Measurements from ENCODE around the gene CEP170B.

Gene CEP170B

DNA sequence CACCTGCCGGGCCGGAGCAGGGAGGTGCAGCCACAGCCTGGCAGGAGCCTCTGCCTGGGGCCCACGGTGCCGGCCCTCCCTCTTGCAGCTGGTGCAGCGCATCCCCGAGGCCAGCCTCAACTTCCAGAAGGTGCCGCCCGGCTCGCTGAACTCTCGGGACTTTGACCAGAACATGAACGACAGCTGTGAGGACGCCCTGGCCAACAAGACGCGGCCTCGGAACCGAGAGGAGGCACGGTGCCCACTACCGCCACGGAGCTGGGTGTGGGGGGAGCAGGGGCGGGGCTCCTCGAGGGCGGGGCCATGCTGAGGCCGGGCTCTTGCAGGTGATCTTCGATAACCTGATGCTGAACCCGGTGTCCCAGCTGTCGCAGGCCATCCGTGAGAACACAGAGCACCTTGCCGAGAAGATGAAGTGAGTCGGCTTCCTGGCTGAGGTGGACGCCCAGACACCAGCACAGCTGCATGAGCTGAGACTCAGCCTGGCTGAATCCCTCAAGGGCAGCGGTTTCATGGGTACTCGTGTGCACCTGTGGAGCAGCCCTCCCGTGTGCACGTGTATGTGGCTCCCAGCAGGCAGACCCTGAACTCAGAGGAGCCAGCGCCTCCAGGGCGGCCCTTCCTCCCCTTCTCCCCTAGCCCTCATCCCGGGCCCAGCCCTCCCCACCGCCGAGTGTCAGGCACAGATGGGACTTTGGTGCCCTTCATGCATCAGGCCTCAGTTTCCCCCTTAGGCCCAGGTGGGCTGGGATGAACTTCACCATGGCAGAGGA is 28.6 kb downstream of the CEP170B start:
- no peaks in the 10 kb centered on the region for H3K27me3 ChIP-seq (ENCODE audit: control insufficient read depth, insufficient read depth, low read length, poor library complexity, severe bottlenecking)
- peaks cover 3% of the 10 kb centered on the region for H3K4me1 ChIP-seq (ENCODE audit: control insufficient read depth, insufficient read depth, low read length)
- H3K9me3 ChIP-seq (ENCODE audit: control insufficient read depth, low read length), result no peaks in the 10 kb centered on the region
- WGBS, 2 experiments, result 92 to 93% methylated on average over 39 of the region's 39 CpGs
- no peak overlapping the region for H3K4me3 ChIP-seq (ENCODE audit: insufficient read depth, low read depth, low read length)
- H3K36me3 ChIP-seq (ENCODE audit: control insufficient read depth, insufficient read depth, low read length), result no peaks in the 10 kb centered on the region
- H3K27ac ChIP-seq (ENCODE audit: insufficient read depth, low read depth, low read length, poor library complexity, severe bottlenecking), result no peak overlapping the region

DNA sequence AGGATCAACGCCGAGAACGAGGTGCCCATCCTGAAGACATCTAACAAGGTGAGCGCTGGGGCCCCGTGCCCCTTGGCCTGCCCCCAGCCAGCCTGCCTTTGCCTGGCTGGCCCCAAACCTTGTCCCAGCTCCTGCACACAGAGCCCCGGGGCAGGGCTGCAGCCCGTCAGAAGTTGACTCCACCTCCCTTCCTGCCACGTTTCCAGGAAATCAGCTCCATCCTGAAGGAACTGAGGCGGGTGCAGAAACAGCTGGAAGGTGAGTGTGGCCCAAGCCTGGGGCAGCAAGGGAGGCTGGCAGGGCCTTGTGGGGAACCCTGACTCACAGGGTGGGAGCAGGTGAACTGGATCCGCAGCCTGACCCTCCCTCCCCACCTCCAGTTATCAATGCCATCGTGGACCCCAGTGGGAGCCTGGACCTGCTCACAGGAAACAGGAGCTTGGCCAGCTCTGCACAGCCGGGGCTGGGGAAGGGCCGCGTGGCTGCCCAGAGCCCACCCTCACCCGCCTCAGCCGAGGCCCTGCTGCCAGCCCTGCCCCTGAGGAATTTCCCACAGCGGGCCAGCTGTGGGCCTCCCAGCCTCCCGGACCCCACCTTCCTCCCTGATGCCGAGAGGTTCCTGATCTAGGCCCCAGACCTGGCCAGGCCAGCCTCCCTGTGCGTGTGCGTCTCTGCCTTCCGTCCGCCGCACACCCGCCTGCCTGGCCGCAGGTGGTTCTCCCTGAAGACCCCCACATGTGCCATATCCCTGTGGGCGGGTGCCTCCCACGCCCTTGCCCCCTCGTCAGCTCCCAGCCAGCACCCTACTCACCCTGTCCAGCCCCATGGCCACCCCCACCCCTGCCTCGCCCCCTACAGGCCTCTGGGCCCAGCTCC is 29.5 kb downstream of the CEP170B start:
- H3K36me3 ChIP-seq (ENCODE audit: control insufficient read depth, insufficient read depth, low read length), result no peaks in the 10 kb centered on the region
- 92% methylated on average over 30 of the region's 30 CpGs for WGBS, 2 experiments
- H3K4me3 ChIP-seq (ENCODE audit: insufficient read depth, low read depth, low read length), result no peak overlapping the region
- no peaks in the 10 kb centered on the region for H3K27me3 ChIP-seq (ENCODE audit: control insufficient read depth, insufficient read depth, low read length, poor library complexity, severe bottlenecking)
- H3K4me1 ChIP-seq (ENCODE audit: control insufficient read depth, insufficient read depth, low read length), result no peaks in the 10 kb centered on the region
- no peak overlapping the region for H3K27ac ChIP-seq (ENCODE audit: insufficient read depth, low read depth, low read length, poor library complexity, severe bottlenecking)
- H3K9me3 ChIP-seq (ENCODE audit: control insufficient read depth, low read length), result no peaks in the 10 kb centered on the region

DNA sequence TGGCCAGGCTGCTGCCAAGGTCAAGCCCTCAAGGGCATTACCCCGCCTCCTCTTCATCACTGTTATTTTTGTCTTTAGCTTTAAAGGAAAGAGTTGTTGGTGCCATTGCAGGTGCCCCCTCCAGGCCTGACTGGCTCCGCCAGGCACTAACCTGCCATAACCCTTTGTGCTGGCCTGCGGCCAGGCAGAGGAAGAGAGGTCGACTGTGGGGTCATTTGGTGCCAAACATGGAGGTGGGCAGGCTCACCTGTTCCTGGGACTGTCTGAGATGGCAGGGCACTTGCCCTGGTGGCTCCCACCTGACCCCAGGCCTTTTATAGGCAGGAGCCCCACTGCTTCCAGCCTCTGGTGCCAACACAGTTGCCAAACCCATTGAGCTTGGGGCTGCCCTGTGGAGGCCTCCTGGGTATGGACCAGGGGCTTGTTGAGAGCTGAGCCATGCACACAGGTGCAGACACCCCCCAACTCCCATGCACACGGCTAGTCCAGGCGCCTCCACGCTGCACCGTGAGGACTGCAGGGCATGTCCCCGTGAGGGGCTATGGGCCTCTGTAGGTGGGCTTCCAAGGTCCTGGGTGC is 30.2 kb downstream of the CEP170B start:
- 93 to 96% methylated on average over 9 of the region's 9 CpGs for WGBS, 2 experiments
- Histone ChIP-seq H3K4me1 (ENCODE audit: control insufficient read depth, insufficient read depth, low read length) (no peaks in the 10 kb centered on the region), H3K4me3 (ENCODE audit: insufficient read depth, low read depth, low read length) (no peak overlapping the region), H3K36me3 (ENCODE audit: control insufficient read depth, insufficient read depth, low read length) (no peaks in the 10 kb centered on the region), H3K27me3 (ENCODE audit: control insufficient read depth, insufficient read depth, low read length, poor library complexity, severe bottlenecking) (peaks cover 2% of the 10 kb centered on the region), H3K9me3 (ENCODE audit: control insufficient read depth, low read length) (no peaks in the 10 kb centered on the region), H3K27ac (ENCODE audit: insufficient read depth, low read depth, low read length, poor library complexity, severe bottlenecking) (no peak overlapping the region)

DNA sequence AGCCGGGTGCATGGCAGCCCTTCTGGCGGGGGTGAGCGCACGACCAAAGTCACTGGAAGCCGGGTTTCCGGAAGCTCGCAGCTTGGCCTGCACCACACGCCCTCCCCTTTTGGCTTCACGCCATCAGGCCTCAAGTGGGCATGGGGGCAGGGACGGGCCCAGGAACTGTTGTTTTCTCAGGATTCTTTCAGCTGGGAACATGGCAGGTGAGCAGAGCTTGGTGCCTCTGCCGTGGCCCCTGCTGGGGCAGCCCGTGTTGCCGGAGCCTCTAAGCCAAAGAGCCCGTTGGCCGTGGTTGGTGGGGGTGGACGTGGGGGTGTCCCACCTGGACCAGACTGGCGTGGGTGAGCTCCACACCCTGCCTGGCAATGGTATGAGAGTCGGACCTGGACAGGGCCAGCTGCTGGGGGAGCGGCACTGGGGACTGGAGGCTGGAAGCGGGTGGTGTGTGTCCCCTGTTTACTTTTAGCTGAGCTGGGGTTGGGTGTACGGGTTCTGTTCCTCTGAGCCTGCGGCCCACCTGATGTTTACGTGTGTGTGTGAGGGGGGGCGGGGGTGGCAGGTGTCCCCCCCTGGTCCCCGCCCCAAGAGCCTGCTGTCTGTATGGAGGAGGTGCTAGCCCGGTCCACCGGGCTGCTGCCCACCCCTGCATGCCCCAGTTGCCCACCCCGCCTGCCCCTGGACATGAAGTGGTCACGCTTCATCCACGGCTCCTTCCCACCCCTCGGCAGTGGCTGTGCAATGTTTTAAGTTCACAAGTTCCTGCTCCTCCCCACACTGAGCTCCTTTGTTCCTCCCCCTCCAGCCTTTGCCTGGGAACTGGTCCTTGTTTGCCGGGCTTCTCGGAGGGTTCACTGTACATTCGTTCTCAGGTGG is 31.0 kb downstream of the CEP170B start:
- Histone ChIP-seq H3K4me1 (ENCODE audit: control insufficient read depth, insufficient read depth, low read length) (no peaks in the 10 kb centered on the region), H3K9me3 (ENCODE audit: control insufficient read depth, low read length) (no peaks in the 10 kb centered on the region), H3K27me3 (ENCODE audit: control insufficient read depth, insufficient read depth, low read length, poor library complexity, severe bottlenecking) (peaks cover 4% of the 10 kb centered on the region), H3K4me3 (ENCODE audit: insufficient read depth, low read depth, low read length) (no peak overlapping the region), H3K27ac (ENCODE audit: insufficient read depth, low read depth, low read length, poor library complexity, severe bottlenecking) (no peak overlapping the region), H3K36me3 (ENCODE audit: control insufficient read depth, insufficient read depth, low read length) (no peaks in the 10 kb centered on the region)
- WGBS, 2 experiments, result 90 to 93% methylated on average over 31 to 34 of the region's 34 CpGs

DNA sequence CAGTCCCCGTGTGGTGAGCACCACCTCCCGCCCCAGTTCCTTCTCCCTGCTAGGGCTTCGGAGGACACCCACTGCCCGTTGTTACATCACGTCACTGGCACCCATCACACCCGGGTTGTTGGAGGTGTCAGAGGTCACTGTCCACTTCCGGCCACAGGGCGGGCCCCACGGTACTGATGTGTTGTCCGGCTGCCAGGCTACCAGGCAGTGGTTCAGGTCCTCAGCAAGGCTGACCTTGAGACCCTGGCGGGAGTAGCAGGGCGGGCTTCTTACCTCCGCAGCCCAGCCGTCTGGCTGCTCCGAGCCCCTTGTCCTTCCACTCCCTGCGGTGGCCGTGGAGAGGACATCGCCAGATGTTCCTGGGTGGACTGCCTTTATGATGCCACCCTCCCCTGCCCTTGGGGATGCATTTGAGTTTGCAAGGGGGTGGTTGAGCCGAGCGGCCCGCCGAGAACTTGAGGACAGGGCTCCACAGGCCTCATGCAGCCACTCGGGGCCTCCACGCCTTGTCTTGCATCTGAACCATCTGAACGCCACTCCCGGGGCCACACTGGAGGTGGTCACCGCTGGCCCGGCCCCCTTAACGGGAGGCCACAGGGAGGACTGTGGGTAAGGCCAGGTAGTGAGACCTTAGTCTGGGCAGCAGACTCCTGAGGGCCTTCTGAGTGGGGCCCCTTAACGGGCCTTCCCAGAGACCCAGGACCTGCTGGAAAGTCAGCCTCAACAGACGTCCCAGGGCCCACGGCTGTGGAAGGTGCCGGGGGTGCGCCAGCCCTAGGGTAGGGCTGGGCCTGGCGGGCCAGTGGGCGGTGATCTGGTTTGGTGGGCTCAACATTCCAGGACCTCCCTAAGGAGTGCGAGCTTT is 32.5 kb downstream of the CEP170B start:
- Histone ChIP-seq H3K4me1 (ENCODE audit: control insufficient read depth, insufficient read depth, low read length) (no peaks in the 10 kb centered on the region), H3K27ac (ENCODE audit: insufficient read depth, low read depth, low read length, poor library complexity, severe bottlenecking) (no peak overlapping the region), H3K27me3 (ENCODE audit: control insufficient read depth, insufficient read depth, low read length, poor library complexity, severe bottlenecking) (peaks cover 4% of the 10 kb centered on the region), H3K36me3 (ENCODE audit: control insufficient read depth, insufficient read depth, low read length) (no peaks in the 10 kb centered on the region), H3K9me3 (ENCODE audit: control insufficient read depth, low read length) (no peaks in the 10 kb centered on the region), H3K4me3 (ENCODE audit: insufficient read depth, low read depth, low read length) (no peak overlapping the region)
- WGBS, 2 experiments, result 95% methylated on average over 37 of the region's 37 CpGs

DNA sequence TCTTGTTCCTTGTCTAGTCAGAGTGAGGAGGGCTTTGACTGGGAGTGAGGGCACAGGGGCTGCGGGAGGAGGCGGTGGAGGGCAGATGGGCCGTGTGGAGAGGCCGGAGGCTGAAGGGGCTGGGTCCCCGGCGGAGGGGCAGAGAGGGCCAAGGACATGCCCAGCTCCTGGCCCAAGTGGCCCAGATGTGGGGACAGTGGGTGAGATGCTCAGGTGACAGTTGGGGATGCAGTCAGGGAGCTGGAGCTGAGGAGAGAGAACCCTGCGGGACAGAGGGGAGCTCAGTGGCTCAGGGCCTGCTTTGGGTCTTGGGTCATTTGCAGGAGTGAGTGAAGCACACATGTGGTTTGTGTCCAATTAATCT is 33.1 kb downstream of the CEP170B start:
- Histone ChIP-seq H3K27ac (ENCODE audit: insufficient read depth, low read depth, low read length, poor library complexity, severe bottlenecking) (no peak overlapping the region), H3K4me3 (ENCODE audit: insufficient read depth, low read depth, low read length) (no peak overlapping the region), H3K27me3 (ENCODE audit: control insufficient read depth, insufficient read depth, low read length, poor library complexity, severe bottlenecking) (peaks cover 7% of the 10 kb centered on the region), H3K36me3 (ENCODE audit: control insufficient read depth, insufficient read depth, low read length) (no peaks in the 10 kb centered on the region), H3K4me1 (ENCODE audit: control insufficient read depth, insufficient read depth, low read length) (no peaks in the 10 kb centered on the region), H3K9me3 (ENCODE audit: control insufficient read depth, low read length) (no peaks in the 10 kb centered on the region)
- 92 to 95% methylated on average over 7 of the region's 7 CpGs for WGBS, 2 experiments

DNA sequence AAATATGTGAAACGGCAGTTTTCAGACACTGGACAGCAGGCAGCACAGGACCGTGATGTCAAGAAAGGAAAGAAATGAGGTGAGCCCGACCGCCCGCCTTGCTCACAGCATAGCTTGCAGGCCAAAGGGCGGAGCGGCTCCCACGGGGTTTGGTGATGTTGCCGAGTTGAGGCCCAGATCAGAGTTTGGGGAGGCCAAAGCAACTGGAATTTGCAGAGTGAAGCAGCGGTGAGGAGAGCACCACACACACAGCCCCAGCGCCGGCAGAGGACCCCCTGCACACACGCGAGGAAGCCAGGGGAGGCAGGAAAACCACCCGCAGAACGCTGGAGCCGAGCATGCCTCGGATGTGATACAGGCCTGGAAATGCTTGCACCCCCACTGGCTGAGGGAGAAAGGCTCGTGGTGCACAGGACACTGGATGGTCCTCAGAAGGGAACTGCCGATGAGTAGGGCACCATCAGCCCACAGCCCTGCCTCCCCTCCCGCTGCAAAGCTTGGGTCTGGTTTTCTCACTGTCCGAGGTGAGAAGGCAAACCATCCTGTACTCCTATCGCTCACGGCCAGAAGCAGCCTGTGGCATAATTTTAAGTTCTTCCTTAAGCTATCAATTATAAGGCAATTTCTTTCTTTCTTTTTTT is 33.9 kb downstream of the CEP170B start:
- Histone ChIP-seq H3K36me3 (ENCODE audit: control insufficient read depth, insufficient read depth, low read length) (no peaks in the 10 kb centered on the region), H3K4me1 (ENCODE audit: control insufficient read depth, insufficient read depth, low read length) (no peaks in the 10 kb centered on the region), H3K4me3 (ENCODE audit: insufficient read depth, low read depth, low read length) (no peak overlapping the region), H3K9me3 (ENCODE audit: control insufficient read depth, low read length) (no peaks in the 10 kb centered on the region), H3K27me3 (ENCODE audit: control insufficient read depth, insufficient read depth, low read length, poor library complexity, severe bottlenecking) (peaks cover 15% of the 10 kb centered on the region), H3K27ac (ENCODE audit: insufficient read depth, low read depth, low read length, poor library complexity, severe bottlenecking) (no peak overlapping the region)
- WGBS, 2 experiments, result 88% methylated on average over 24 of the region's 24 CpGs

DNA sequence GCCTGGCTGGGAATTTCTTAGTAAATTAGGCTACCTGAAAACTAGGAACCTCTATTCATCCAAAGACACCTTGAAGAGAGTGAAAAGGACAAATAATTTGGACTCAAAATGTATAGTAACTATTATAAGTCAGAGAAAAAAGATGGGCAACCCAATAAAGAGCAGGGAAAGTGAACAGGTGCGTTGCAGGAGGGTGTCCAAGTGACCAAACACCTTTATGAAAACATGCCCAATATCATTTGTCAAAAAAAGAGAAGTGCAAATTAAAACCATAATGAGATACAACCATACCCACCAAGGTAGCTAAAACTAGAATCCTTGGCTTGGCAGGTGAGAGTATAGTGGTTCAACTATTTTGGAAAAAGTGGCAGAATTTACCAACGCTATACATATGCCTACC is 34.7 kb downstream of the CEP170B start:
- Histone ChIP-seq H3K36me3 (ENCODE audit: control insufficient read depth, insufficient read depth, low read length) (no peaks in the 10 kb centered on the region), H3K9me3 (ENCODE audit: control insufficient read depth, low read length) (no peaks in the 10 kb centered on the region), H3K4me3 (ENCODE audit: insufficient read depth, low read depth, low read length) (no peak overlapping the region), H3K4me1 (ENCODE audit: control insufficient read depth, insufficient read depth, low read length) (no peaks in the 10 kb centered on the region), H3K27ac (ENCODE audit: insufficient read depth, low read depth, low read length, poor library complexity, severe bottlenecking) (no peak overlapping the region), H3K27me3 (ENCODE audit: control insufficient read depth, insufficient read depth, low read length, poor library complexity, severe bottlenecking) (peaks cover 23% of the 10 kb centered on the region)
- 61 to 67% methylated on average over 2 of the region's 2 CpGs for WGBS, 2 experiments

Measured in ectodermal cell (in vitro differentiated cells).